NB4 (cell line): ENCODE results near the gene CHAF1A.

Experiments
- DNase-seq: peaks from one replicate; pipeline ENCODE4 v3.0.0; 2010; ENCODE audit warnings: low read depth
- H3K4me3 ChIP-seq: one replicate; pipeline ENCODE4 v1.5.1; 2011; ENCODE audit warnings: mild to moderate bottlenecking, low read depth, low read length, moderate library complexity
- CTCF ChIP-seq: IDR thresholded peaks from one replicate; pipeline ENCODE4 v1.5.1; 2012; ENCODE audit warnings: low read depth, low read length
- MAX ChIP-seq: IDR thresholded peaks from 2 replicates; pipeline ENCODE4 v1.6.1; 2011; ENCODE audit warnings: low read depth, low read length
- MYC ChIP-seq: IDR thresholded peaks from 2 replicates; pipeline ENCODE4 v1.6.1; 2011; ENCODE audit warnings: low read depth, low read length
- POLR2A ChIP-seq: IDR thresholded peaks from 2 replicates; pipeline ENCODE4 v1.6.1; 2011; ENCODE audit warnings: mild to moderate bottlenecking; ENCODE audit not compliant: insufficient read length; ENCODE audit errors: extremely low read depth

The CHAF1A gene

GRCh38 chr19:4443966-4444764 lies 41.7 kb downstream of the CHAF1A start:
- H3K4me3 ChIP-seq = no peak overlapping the region
- DNase-seq = no peak
- TF ChIP-seq MYC = no peak
- TF ChIP-seq CTCF = no peak
- TF ChIP-seq POLR2A = no peak
- TF ChIP-seq MAX = no peak

- peak; percentile 33 for DNase-seq
- no peak overlapping the region for H3K4me3 ChIP-seq
- TF ChIP-seq CTCF (no peak), MAX (no peak), POLR2A (no peak), MYC (no peak)
Observed at GRCh38 chr19:4444765-4445741, 42.6 kb downstream of the CHAF1A start.

GRCh38 chr19:4445963-4446703 lies 43.7 kb downstream of the CHAF1A start:
- no peak for TF ChIP-seq MAX
- no peak for TF ChIP-seq MYC
- TF ChIP-seq POLR2A = no peak
- TF ChIP-seq CTCF = no peak
- no peak overlapping the region for H3K4me3 ChIP-seq
- DNase-seq = no peak

- TF ChIP-seq MYC (no peak), MAX (no peak)
- no peak for DNase-seq
- no peak overlapping the region for H3K4me3 ChIP-seq
Observed at GRCh38 chr19:4446704-4447200, 44.3 kb downstream of the CHAF1A start.

GRCh38 chr19:4447327-4448146 lies 45.1 kb downstream of the CHAF1A start:
- no peak overlapping the region for H3K4me3 ChIP-seq
- no peak for DNase-seq
- TF ChIP-seq MAX (no peak), CTCF (no peak)
